Activated CD4-positive, alpha-beta memory T cell treated with anti-CD3 and anti-CD28 coated beads for 36 hours (primary cell): ENCODE data around the gene TMEM33. TPM values are rescaled to one million over a fixed set of nuclear protein-coding genes. Genes with fewer than 3 reads are reported as not detected.

Experiments
- total RNA-seq, 2 experiments: library from RNA; stranded (reverse); gene quantifications; one replicate each; pipeline ENCODE4 v1.2.3, GENCODE V29; 2021

TMEM33 gene
- total RNA-seq, 2 experiments from 2014 or later = 40.7 to 44.8 TPM

Other genes with a start within 250 kb of the TMEM33 start
- not detected for gene PHOX2B, start 186.7 kb upstream of the TMEM33 start, total RNA-seq
- gene DCAF4L1, start 46.3 kb downstream of the TMEM33 start, total RNA-seq = under 1 TPM; 0.10 to 0.17 TPM
- 10 to 100 TPM; 43.3 to 48.3 TPM for gene SLC30A9, start 55.1 kb downstream of the TMEM33 start, total RNA-seq
- under 1 TPM; 0.19 to 0.21 TPM for gene BEND4, start 217.2 kb downstream of the TMEM33 start, total RNA-seq